ENCODE measurements around the gene ZBTB24.
"Not testable (repeated sequence)": the region's sequence is repeated elsewhere in the genome, so short reads cannot be mapped to it uniquely, and the experiment has no call there.

The ZBTB24 gene

DNA sequence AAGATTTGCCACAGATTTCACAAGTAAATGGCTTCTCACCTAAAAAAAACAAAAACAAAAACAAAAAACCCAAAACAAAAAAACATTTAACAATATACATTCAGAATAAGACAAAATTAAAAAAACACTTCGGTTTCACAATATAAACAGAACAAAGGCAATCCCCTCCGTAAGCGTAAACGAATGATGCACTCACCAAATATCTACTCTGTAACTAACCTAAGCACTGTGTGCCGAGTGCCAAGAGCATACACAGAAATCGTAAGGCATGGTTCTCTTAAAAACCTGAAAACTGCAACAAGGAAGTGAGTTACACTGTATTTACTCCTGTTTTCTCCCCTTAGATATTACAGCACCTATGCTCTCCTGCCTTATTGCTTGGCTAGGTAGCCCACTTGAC lies 15.3 kb downstream of the ZBTB24 start:
- no peak for DNase-seq

DNA sequence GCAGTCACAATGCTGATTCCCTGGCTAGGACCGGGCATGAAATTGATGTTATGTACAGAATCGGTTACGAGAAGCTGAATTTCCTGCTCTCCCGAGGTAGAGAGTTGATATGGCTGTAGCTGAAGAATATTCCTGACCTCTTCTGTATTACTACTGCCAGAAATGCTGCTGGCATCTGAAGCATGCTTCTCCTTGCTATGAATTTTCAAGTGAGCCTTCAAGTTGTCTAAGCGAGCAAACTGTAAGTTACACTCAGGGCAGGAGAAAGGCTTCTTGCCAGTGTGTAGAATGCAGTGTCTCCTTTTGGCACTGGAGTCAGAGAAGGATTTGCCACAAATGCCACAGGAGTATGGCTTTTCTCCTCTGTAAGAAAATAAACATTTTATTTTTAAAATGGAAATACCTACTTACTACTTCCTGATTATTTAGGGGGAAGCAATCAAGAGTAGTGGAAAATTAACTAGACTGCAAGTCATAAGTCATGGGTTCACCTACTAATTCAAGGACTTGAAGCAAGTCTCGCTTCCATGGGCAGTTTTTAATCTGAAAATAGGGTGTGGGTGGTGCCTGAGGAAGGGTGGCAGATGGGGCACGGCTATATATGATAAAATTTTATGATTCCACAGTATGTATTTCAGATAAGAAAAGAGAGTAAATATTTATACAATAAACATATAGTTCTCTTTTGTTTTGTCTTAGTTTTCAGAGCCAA lies 16.7 kb downstream of the ZBTB24 start:
- DNase-seq, result no peak

DNA sequence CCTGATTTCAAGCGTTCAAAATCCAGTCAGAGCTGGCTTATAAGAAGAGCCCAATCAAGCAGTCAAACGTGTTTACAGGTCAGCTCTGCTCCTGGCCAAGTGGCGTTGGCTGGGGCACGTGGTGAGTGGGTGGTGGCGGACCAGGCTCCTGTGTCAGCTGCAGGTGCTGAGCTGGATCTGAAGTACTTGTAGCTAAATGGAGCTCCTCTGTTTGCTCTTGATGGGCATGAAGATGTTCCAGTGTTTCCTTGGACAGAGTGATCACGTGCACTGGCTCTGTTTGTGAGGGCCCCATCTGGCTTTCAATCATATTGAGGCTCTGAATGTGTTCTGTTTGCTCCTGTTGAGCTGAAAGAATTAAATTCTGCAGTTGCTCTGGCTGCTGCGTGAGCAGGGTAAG lies 17.2 kb downstream of the ZBTB24 start:
- no peak for DNase-seq

DNA sequence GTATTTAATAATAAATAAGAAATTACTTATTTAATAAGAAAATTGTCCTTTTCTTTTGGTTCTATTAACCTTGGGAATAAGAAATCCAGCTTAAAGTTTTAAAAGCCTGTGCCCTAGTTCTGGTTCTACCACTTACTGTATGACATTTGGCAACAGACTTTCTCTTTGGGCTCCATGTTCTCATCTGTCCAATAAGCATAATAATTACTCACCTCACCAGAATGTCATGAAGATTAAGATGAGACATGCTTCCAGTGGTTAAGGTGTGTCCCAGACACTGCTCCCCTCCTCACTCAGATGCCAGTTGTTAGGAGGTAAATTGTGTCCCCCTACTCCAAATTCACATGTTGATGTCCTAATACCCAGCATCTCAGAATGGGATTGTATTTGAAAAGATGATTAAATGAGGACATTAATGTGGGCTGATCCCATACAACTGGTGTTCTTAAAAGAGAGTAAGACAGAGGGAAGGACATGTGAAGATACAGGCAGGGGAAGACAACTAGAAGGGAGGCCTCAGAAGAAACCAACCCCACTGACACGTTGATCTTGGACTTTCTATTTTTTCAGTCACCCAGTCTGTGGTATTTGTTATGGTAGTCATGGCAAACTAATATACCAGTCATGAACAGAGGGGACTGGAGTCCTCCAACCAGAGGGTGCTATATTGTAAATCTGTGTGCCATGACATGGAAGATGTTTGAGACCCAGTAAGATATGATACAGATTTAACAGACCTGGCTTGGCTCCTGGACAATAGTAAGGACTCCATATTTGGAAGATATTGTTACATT lies 21.1 kb downstream of the ZBTB24 start:
- DNase-seq, result no peak

DNA sequence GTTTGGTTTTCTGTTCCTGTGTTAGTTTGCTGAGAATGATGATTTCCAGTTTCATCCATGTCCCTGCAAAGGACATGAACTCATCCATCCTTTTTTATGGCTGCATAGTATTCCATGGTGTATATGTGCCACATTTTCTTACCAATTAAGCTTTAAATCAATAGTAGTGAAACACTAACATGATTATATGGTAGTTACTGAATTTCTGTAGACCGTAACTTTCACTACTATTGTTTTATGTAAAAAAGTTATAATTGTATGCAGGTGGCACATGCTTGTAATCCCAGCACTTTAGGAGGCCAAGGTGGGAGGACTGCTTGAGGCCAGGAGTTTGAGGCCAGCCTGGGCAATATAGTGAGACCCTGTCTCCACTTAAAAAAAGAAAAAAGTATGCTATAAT lies 21.8 kb downstream of the ZBTB24 start:
- DNase-seq, result not testable (repeated sequence)

DNA sequence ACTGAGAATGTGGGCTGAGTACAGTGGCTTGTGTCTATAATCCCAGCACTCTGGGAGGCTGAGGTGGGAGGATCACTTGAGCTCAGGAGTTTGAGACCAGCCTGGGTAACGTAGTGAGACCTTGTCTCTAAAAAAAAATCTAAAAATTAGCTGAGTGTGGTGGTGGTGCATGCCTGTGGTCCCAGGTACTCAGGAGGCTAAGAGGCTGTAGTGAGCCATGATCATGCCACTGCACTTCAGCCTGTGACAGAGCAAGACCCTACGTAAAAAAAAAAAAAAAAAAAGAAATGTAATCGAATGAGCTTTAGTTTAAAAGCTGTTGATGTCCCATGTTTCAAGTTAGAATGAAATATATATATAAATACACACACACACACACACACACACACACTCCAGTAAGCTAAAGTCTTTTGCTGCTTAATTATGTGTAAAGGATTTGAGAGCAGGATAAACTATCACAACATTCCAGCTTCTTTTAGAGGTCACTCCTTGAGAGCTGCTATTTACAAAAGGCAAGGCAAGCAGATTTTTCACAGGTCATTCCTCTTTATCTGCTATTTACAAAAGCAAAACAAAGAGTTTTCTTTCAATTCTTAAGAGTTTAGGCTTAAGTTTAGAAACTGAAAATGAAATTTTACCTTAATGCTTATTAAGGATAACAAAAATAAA lies 22.7 kb downstream of the ZBTB24 start:
- DNase-seq, result no peak

DNA sequence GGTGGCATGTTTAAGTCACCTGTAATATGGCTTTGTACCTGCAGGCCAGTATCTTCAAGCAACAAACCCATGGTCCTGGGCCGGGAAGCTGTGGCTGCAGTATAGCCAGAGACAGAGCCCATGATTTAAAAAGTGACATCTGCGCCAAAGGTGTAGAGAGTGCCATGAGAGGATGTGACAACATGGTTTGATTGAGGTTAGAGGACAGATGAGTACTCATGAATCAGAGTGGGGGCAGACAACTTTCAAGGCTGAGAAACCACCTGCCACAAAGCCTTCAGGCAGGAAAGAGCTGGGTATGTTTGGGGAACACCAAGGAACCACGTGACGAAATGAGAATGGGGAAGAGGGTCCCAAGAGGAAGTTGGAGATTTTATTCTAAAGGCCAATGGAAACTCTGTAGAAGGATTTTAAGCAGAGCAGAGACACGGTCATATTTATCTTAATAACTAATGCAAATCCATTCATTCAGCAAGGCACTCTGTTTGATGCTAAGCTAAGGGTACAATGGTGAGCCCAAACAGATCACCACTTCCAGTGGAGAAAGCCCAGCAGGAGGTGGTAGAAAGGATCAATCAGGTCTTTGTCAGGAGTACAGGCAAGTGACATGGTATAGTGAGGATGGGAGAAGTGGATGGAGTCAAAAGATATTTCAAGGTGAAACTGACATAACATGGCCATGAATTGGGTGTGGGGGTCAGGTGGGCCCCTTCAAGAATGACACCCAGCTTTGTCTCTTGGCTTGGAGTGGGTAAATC lies 24.1 kb downstream of the ZBTB24 start:
- peak; percentile 73 for DNase-seq

DNA sequence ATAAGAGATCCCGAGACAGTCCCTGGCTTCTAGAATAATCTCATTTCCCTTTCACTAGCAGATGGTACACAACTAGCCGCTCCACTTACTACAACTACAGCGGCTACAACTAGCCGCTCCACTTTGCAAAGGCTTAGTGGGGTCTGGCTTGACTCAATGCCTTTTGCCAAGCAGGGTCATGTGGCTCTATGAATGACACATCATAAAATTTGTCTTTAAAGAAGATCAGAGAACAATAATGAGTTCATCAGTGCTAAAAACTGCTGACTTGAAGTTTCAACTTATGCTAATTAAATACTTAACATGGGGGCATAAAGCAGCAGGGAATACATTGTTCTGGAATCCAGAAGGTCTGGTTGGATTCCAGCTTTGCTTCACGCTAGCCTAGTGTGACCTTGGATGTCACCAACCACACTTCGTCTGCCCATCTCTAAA lies 25.4 kb downstream of the ZBTB24 start:
- no peak for DNase-seq

DNA sequence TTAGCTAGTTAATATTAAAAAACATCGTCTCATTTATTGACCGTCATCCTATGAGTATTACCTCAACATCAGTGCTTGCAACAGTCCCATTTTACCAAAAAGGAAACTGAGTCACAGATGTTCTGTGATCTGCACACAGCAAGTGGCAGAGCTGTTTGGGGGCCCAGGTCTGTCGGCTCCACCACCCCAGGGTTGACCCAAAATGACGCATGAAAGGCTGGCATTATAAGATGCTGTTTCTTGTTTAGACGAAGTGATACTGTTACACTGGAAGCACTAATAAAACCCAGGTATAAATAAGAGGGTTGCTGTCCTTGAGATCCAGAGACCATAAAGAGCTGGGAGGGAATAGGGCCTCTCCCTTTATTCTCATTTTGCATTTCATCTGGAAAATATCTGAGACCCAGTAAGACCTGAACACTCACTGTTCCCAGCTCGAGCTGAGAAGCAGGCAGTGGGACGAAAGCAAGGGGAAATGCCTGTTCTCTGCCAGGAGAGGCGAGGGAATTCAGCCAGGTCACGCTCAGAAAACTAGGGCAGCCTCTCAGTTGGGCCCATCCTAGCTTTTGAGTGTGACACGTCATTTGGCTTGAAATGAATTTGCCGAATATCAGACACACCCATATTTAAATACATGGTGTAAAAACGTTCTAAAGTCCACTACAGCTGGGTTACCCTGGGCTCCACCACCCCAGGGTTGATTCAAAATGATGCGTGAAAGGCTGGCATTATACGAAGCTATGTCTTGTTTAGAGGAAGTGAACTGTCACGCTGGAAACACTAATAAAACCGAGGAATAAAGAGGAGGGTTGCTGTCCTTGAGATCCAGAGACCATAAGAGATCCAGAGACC lies 26.1 kb downstream of the ZBTB24 start:
- DNase-seq, result no peak

DNA sequence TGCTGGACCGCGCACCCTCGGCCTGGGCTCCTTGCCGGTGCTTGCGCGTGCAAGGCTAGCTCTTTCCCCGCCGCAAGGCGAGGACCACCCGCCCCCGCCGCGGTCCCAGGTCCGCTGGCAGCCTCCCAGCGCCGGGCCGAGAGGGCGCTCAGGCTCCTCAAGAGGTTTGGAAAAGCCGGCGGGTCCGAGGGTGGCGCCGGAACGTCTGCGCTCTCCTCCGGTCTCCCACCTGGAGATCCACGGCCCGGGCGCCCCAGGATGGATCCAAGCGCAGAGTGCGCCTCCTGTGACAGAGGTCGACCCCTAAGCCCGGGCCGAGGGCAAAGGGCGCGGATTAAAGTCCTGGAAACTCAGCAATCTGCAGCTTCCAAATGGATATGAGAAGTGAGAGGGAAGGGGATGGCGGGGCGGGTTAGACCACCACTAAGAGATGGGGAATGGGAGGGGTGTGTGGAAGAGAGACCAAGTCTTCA lies 26.9 kb downstream of the ZBTB24 start:
- DNase-seq, result no peak

DNA sequence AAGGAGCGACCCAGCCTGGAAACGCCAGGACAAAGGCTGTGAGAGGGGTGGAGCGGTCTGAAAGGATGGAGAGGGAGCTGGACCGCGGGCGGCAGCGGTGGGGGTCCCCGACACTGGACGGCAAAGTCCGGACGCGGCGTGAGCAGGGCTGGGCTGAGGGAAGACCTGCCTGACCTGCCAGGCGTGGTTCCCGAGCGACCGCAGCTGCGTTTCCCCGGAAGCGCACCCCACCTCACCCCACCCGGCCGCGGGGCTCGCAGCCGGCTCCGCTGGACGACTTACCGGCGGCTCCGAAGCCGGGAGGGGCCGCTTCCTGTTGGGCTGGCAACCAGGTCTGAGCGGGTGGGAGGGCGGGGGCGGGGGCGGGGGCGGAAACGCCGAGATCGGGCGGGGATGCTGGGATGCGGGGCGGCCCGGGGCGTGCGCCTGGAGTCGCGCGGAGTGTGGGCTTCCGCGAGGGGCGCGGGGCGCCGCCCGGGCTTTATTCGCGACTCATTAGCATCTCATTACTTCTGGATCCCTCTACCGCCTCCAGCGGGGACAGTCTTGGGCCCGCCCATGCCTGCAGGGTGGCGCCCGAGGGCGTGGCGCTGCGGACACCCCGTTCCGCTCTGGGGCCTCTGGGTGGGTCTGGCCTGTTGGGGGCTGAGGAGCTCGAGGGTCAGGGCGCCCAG lies 27.4 kb downstream of the ZBTB24 start, which contains the start of gene MICAL1:
MICAL1 (minus strand) TSS at position 336 of the 674 bp plus-strand sequence. CDS start 1,576 bp downstream, outside the sequence.
- peak; percentile 74 for DNase-seq

DNA sequence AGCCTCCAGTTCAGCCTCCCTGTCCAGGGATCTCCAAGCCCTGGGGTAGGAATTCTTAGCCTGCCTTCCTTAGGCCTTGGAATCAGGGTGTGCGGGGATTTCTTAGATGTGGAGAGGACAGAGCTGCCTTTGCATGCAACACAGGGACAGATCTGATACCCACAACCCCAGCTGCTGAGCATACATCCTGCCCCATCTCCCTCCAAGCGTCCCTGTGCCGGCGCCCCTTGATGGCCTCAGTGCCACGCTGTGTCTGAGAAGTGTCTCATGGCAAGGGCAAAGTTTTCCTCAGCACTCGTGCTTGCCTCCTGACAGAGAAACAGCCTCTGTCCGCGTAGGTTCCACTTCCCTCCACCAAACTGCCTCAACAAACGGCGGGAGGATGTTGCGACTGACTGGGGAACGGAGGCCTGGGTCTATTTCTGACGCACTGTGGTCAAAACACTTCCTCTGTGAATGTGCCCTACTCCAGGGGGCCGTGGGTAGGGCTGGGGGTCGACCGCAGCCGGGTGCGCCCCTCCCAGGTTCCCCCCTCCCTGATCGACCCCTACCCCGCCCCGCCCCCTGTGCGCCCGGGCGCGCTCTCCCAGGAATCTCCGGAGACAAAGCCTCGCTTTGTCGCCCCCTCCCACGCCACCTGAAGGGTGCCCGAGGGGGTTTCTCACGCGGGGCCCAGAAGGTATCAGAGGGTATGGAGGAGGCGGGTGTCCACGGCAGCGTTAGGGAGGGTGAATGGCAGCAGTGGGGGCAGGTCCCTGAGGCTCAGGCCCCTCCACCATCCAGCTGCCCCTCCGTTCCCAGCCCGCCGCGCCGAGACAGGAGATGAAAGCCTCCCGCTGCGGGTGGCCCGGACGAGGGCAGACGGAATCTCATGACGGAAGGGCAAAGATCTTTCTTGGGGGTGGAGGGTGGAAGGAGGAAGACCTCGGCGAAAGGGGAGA lies 28.3 kb downstream of the ZBTB24 start:
- peak; percentile 83 for DNase-seq

DNA sequence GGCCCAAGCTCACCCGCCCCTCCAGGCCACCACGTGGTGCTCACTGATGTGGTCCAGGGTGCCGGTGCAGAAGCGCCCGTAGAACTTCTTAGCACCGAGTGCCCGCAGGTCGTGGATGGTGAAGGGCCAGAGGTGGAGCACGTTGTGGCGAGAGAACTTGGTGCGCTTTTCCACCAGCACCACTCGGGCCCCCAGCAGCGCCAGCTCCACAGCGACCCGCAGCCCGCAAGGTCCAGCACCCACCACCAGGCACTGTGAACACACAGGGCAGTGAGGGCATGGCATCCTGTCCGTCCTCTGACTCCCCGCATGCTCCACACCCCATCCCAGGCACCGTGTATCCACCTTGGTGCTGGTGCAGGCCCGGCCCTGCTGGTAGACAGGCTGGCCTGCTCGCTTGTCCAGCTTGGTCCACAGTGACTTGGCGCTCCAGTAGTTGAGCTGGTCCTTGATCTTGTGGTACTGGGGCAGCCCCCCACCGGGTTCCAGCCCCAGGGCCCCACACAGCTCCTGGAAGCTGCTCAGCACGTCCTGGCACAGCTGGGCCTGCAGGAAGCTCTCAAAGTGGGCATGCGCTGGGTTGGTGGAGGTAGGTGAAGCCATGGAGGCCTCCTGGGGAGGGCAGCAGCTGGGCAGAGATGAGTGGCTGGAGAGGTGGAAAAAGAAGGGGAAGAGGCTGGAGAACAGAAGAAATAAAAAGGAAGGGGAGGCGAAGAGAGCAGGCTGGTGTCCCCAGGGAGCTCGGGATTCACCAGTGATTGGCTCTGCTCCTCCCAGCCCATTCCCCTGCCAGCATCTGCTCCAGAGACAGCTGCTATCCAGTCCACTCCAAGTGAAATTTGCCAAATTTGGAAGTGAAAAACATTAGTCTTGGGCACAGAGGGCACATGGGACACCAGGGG lies 29.2 kb downstream of the ZBTB24 start:
- no peak for DNase-seq

DNA sequence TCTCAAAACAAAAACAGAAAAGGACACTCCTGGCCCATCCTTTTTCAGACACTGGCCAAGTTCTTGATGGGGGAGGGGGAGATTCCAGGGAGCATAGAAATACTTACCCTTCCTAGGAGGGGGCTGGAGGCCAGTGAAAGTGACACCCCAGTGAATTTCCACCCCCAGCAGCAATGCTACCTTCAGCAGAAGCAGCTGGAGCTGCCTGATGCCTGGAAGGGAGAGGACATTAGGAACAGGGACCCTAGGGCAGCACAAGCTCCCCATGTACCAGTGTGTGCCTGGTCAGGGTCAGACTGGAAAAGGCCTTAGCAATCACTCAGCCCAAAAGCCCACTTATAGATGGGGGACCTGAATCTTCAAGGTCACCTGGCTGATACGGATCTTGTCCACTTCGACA lies 29.9 kb downstream of the ZBTB24 start:
- DNase-seq, result no peak

DNA sequence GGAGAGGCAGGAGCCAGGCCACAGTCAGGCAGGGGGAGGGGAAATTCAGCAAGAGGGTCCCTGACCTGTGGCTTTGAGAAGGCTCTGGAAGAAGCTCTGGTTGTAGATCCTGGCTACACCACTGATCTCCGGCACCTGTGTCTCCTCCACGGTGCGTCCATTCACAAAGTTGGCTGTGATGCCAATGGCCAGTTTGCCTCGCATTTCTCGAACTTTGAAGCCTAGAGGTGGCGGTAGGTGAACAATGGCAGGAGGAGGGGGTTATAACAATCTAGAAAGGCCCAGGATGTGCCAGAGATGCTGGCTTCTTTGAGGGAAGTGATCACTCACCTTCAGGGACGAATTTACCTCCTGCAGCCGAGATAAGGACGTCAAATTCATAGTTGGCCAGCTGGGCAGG lies 30.8 kb downstream of the ZBTB24 start:
- no peak for DNase-seq

DNA sequence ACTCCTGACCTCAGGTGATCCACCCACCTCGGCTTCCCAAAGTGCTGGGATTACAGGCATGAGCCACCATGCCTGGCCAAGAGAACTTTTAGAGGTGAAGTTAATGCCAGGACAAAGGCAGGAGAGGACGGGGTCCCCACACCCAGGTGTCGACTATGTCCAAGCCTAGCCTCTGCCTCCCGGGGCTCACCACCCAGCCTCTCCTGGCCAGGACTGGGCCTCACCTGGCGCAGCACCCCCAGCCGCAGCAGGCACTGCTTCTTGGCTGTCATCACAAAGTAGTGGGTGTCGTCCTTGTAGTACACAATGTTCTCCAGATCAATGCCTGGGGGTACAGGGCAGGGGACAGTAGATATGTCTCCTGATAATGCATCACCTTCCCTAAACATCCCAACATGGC lies 31.6 kb downstream of the ZBTB24 start:
- DNase-seq, result no peak

DNA sequence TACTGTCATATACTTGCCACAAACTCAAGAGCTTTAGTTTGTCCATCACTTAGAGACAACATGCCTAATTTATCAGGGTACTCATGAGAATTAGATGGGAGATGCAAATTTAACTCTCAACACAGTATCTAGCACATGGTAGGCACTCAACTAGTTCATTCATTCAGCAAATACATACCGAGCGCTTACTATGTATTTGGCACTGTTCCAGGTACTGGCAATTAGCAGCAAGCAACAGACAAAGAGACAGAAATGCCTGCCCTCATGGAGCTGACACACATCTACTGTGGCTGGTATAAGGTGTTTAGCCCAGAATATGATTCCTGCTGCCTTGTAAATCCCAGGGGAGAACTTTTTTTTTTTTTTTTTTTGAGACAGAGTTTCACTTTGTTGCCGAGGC lies 32.2 kb downstream of the ZBTB24 start:
- no peak for DNase-seq

DNA sequence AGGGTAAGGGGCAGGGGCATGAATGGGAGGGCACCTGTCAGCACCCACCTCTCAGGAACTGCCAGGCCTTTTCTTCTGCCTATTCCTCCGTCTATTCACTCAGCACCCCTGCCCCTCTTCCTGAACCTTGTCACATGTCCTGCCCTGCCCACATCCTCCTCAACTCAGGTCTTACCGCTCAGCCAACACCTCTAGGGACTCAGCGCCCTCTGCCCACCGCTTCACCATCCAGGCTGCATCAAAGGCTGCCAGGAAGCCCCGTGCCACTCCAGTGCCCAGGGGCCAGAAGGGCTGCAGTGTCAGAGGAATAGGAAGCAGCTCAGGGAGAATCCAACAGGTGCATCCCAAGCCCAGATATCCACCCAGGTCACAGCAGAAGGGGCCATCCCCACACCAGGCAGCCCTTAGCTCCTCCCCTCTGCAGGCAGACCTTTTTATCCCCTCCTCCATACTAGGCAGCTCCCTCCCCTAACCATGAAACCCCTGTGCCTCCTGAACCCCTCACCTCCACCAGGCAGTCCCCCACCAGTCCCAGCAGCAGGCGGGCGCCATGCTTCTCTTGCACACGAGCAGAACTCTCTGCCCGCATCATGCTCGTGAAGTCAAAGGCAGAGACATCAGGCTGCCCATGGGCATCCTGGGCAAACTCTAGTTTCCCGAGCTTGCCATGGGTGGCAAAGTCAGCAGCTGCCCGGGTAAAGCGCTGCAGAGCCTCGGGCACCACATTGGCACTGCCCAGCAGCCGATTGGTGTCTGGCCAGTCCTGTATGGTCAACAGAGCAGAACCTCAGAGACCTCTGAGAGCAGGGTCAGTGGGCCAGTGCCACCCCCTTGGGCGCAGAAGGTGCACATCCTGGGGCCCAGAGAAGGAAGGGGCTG lies 33.0 kb downstream of the ZBTB24 start:
- peak; percentile 28 for DNase-seq
